ENCODE measurements around the gene P2RY2.

DNA sequence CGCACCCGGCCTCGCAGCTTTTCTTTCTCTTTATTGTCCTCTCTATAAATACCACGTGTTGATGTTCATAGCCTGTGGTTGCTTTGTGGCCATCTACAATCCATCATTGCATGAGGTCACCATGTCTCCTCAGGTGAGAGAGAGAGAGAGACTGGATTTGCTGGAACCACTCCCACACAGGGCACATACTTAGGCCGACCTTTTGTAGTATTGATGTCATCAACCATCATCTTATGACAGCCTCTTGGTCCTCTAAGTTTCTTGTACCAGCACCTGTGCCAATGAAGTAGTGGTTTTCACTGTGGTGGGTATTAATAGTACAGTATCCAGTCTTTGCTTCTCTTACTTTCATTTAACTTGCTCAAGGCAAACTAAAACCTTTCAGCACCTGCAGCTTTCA is 31.2 kb downstream of the P2RY2 start:
- no peak for TF ChIP-seq GATA2 (IDR thresholded peaks at IDR 0.05; ENCODE audit: low read depth, low read length)
- TF ChIP-seq GATA3 (IDR thresholded peaks at IDR 0.05; ENCODE audit: low read depth, low read length), result no peak
